Osteoblast (primary cell): ENCODE measurements around the gene DCST2. TPM values are rescaled to one million over a fixed set of nuclear protein-coding genes. Genes with fewer than 3 reads are reported as not detected.

Source experiments
- DNase-seq: peaks from one replicate; pipeline ENCODE4 v3.0.0; 2011; ENCODE audit warnings: low spot score, mixed read lengths; ENCODE audit not compliant: insufficient read length; ENCODE audit errors: missing footprints
- H2AFZ ChIP-seq: 2 replicates; pipeline ENCODE4 v1.6.0; 2011; ENCODE audit warnings: mild to moderate bottlenecking, low read length
- H3K27ac ChIP-seq: 2 replicates; pipeline ENCODE4 v1.5.1; 2011; ENCODE audit warnings: mild to moderate bottlenecking, low read depth, low read length, moderate library complexity
- H3K27me3 ChIP-seq: 2 replicates; pipeline ENCODE4 v1.6.0; 2012; ENCODE audit warnings: mild to moderate bottlenecking, control low read depth, inconsistent platforms, low read length, moderate library complexity; ENCODE audit not compliant: insufficient read depth
- H3K36me3 ChIP-seq: 2 replicates; pipeline ENCODE4 v1.5.1; 2011; ENCODE audit warnings: mild to moderate bottlenecking, low read length, control low read depth, moderate library complexity; ENCODE audit not compliant: insufficient read depth
- H3K4me1 ChIP-seq: 2 replicates; pipeline ENCODE4 v1.5.1; 2011; ENCODE audit warnings: mild to moderate bottlenecking, low read length, control low read depth, moderate library complexity; ENCODE audit not compliant: insufficient read depth
- H3K4me2 ChIP-seq: 2 replicates; pipeline ENCODE4 v1.6.0; 2011; ENCODE audit warnings: mild to moderate bottlenecking, low read length; ENCODE audit not compliant: insufficient read depth
- H3K4me3 ChIP-seq: fragments of 200-600 bp; sonication (generic); 3 replicates; pipeline ENCODE4 v1.5.1; 2012; ENCODE audit warnings: mild to moderate bottlenecking, low read length, inconsistent platforms; ENCODE audit not compliant: insufficient read depth
- H3K79me2 ChIP-seq: 2 replicates; pipeline ENCODE4 v1.6.0; 2012; ENCODE audit warnings: mild to moderate bottlenecking, low read length, control low read depth, inconsistent platforms; ENCODE audit not compliant: insufficient read depth
- H3K9me3 ChIP-seq: 2 replicates; pipeline ENCODE4 v1.5.1; 2011; ENCODE audit warnings: low read depth, low read length, control low read depth
- H4K20me1 ChIP-seq: 2 replicates; pipeline ENCODE4 v1.6.0; 2012; ENCODE audit warnings: mild to moderate bottlenecking, low read length, control low read depth; ENCODE audit not compliant: insufficient read depth
- CTCF ChIP-seq: IDR thresholded peaks from 2 replicates; pipeline ENCODE4 v1.5.1; 2011; ENCODE audit warnings: mild to moderate bottlenecking, low read depth, low read length, moderate library complexity; ENCODE audit errors: extremely low read depth
- total RNA-seq: library from RNA; depleted of rRNA; stranded (reverse); fragments of >200 nt; gene quantifications from 2 replicates; pipeline ENCODE4 v1.2.3, GENCODE V29; 2012

DCST2 gene
- total RNA-seq, 1 donor: not detected

- Histone ChIP-seq H3K27ac (no peak overlapping the region), H2AFZ (no peak overlapping the region), H3K9me3 (no peaks in the 10 kb centered on the region), H3K4me1 (peaks cover 15% of the 10 kb centered on the region), H3K4me2 (no peak overlapping the region), H3K4me3 (no peak overlapping the region), H3K36me3 (peaks cover 15% of the 10 kb centered on the region), H3K27me3 (no peaks in the 10 kb centered on the region), H3K79me2 (no peaks in the 10 kb centered on the region), H4K20me1 (peaks cover 14% of the 10 kb centered on the region)
- peak; percentile 93 for DNase-seq
- no peak for TF ChIP-seq CTCF
Measured at GRCh38 chr1:155018617-155019348, 14.8 kb downstream of the DCST2 start.

- peaks cover 5% of the 10 kb centered on the region for H3K79me2 ChIP-seq
- no peak overlapping the region for H3K27ac ChIP-seq
- no peaks in the 10 kb centered on the region for H3K9me3 ChIP-seq
- peaks cover 15% of the 10 kb centered on the region for H4K20me1 ChIP-seq
- peak overlapping the region; percentile 56 for H3K4me2 ChIP-seq
- DNase-seq: no peak
- peaks cover 15% of the 10 kb centered on the region for H3K4me1 ChIP-seq
- H2AFZ ChIP-seq: no peak overlapping the region
- no peaks in the 10 kb centered on the region for H3K27me3 ChIP-seq
- peak overlapping the region; percentile 59 for H3K4me3 ChIP-seq
- TF ChIP-seq CTCF: no peak
- H3K36me3 ChIP-seq: peaks cover 15% of the 10 kb centered on the region
Measured at GRCh38 chr1:155017946-155018316, 15.7 kb downstream of the DCST2 start.

- Histone ChIP-seq H3K4me1 (peaks cover 15% of the 10 kb centered on the region), H3K36me3 (peaks cover 15% of the 10 kb centered on the region), H3K4me3 (peak overlapping the region; percentile 59), H3K79me2 (peaks cover 10% of the 10 kb centered on the region), H3K27me3 (no peaks in the 10 kb centered on the region), H3K9me3 (no peaks in the 10 kb centered on the region), H4K20me1 (peaks cover 21% of the 10 kb centered on the region), H3K4me2 (peak overlapping the region; percentile 56), H2AFZ (no peak overlapping the region), H3K27ac (no peak overlapping the region)
- DNase-seq: peak; percentile 98
- peak; percentile 97 for TF ChIP-seq CTCF
Measured at GRCh38 chr1:155017041-155017945, 16.3 kb downstream of the DCST2 start.
